ENCODE results near the gene NTN1.

DNA sequence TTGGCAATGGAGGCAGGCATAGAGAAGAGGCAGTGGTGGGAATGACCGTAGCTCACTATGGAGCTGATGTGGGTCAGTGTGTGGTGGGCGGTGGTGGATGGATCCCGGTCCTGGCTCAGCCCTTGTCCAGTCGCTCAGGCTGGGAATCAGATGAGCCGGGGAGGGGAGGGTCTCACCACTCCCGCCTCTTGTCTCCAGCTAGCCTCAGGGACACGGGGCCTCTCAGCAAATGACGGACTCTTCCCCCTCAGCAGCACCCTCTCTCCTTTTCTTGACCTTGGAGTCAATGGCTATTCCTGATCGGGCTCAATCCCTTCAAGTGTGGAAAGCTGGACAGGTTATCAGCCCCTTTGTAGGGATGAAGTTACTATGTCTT, 208.5 kb downstream of the NTN1 start:
- TF ChIP-seq, protein P1, sequence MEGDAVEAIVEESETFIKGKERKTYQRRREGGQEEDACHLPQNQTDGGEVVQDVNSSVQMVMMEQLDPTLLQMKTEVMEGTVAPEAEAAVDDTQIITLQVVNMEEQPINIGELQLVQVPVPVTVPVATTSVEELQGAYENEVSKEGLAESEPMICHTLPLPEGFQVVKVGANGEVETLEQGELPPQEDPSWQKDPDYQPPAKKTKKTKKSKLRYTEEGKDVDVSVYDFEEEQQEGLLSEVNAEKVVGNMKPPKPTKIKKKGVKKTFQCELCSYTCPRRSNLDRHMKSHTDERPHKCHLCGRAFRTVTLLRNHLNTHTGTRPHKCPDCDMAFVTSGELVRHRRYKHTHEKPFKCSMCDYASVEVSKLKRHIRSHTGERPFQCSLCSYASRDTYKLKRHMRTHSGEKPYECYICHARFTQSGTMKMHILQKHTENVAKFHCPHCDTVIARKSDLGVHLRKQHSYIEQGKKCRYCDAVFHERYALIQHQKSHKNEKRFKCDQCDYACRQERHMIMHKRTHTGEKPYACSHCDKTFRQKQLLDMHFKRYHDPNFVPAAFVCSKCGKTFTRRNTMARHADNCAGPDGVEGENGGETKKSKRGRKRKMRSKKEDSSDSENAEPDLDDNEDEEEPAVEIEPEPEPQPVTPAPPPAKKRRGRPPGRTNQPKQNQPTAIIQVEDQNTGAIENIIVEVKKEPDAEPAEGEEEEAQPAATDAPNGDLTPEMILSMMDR (IDR thresholded peaks at IDR 0.05) = no peak
- TF ChIP-seq POLR2AphosphoS5 (IDR thresholded peaks at IDR 0.05) = no peak
- no peak for TF ChIP-seq POLR2A (IDR thresholded peaks at IDR 0.05)

Measured in gastroesophageal sphincter (tissue), 3 donors.